Endothelial cell of umbilical vein (primary cell): ENCODE data around the gene GMCL1. TPM values are rescaled to one million over a fixed set of nuclear protein-coding genes. Genes with fewer than 3 reads are reported as not detected.

Source experiments
- BruUV-seq: library from RNA; stranded (reverse); fragments of 400-500 nt; replicated peaks from 2 replicates; lab custom pipeline; 2021; lab: Mats Ljungman, UMichigan
- CTCF ChIA-PET: fragments of 300-600, 350-600 bp; sonication (Branson Sonifier 250); formaldehyde crosslinking; loops from one replicate; lab custom pipeline; 2021; ENCODE audit warnings: antibody characterized with exemption, inconsistent platforms; lab: Charles Lee
- POLR2A ChIA-PET: fragments of 300-600, 350-600 bp; sonication (Branson Sonifier 250); formaldehyde crosslinking; loops from one replicate; lab custom pipeline; 2021; ENCODE audit warnings: antibody characterized with exemption, inconsistent platforms; lab: Charles Lee
- DNase-seq: peaks from one replicate; pipeline ENCODE4 v3.0.0-alpha.2; 2011; ENCODE audit warnings: low read depth, low spot score
- FAIRE-seq: peaks from 2 replicates; lab custom pipeline; 2011; peaks lifted over from hg19 to GRCh38; lab: Jason Lieb, UNC
- H2AFZ ChIP-seq: 2 replicates; pipeline ENCODE4 v1.6.0; 2012; ENCODE audit warnings: low read depth, low read length, control low read depth, inconsistent platforms
- H3K27ac ChIP-seq: 2 replicates; pipeline ENCODE4 v1.5.1; 2011; ENCODE audit warnings: low read depth, mild to moderate bottlenecking, control low read depth, low read length, moderate library complexity; ENCODE audit not compliant: insufficient read depth
- H3K27me3 ChIP-seq, 2 experiments: 2 replicates each; pipeline versions ENCODE4 v1.6.0 to v1.6.1; 2011; ENCODE audit warnings: low read length in 2 of 2, mixed read lengths in 1 of 2; ENCODE audit not compliant: control insufficient read depth in 2 of 2, insufficient read depth in 2 of 2
- H3K36me3 ChIP-seq, 2 experiments: 2 replicates in 1 of 2; 3 replicates in 1 of 2; pipeline ENCODE4 v1.5.1; 2011; ENCODE audit warnings: low read length in 2 of 2, mild to moderate bottlenecking in 1 of 2, moderate library complexity in 1 of 2; ENCODE audit not compliant: control insufficient read depth in 2 of 2, insufficient read depth in 2 of 2; ENCODE audit errors: extremely low read depth in 1 of 2
- H3K4me1 ChIP-seq: 3 replicates; pipeline ENCODE4 v1.5.1; 2011; ENCODE audit warnings: mild to moderate bottlenecking, low read length; ENCODE audit not compliant: control insufficient read depth, insufficient read depth; ENCODE audit errors: extremely low read depth
- H3K4me2 ChIP-seq: 2 replicates; pipeline ENCODE4 v1.6.1; 2011; ENCODE audit warnings: low read length, control low read depth, mixed read lengths; ENCODE audit not compliant: insufficient read depth
- H3K4me3 ChIP-seq, 3 experiments: fragments of 200-600 bp in 1 of 3; sonication (generic), shearing (Covaris generic) in 1 of 3; replicated peaks in 1 of 3; 2 replicates each; pipeline ENCODE4 v1.5.1; 2011 to 2016; ENCODE audit warnings: control low read depth in 3 of 3, low read length in 3 of 3, mild to moderate bottlenecking in 2 of 3, inconsistent platforms in 1 of 3, low read depth in 1 of 3, moderate library complexity in 1 of 3; ENCODE audit not compliant: insufficient read depth in 1 of 3
- H3K79me2 ChIP-seq: 2 replicates; pipeline ENCODE4 v1.6.0; 2012; ENCODE audit warnings: low read length, inconsistent platforms; ENCODE audit not compliant: control insufficient read depth, insufficient read depth
- H3K9ac ChIP-seq: replicated peaks from 2 replicates; pipeline ENCODE3; 2011; ENCODE audit warnings: low read length, control low read depth; ENCODE audit not compliant: insufficient read depth; ENCODE audit errors: extremely low read depth
- H3K9me1 ChIP-seq: replicated peaks from 3 replicates; pipeline ENCODE4 v1.6.0; 2011; ENCODE audit warnings: mild to moderate bottlenecking, low read length; ENCODE audit not compliant: control insufficient read depth, insufficient read depth; ENCODE audit errors: extremely low read depth
- H3K9me3 ChIP-seq: replicated peaks from 2 replicates; pipeline ENCODE4 v1.5.1; 2012; ENCODE audit warnings: low read length, inconsistent platforms; ENCODE audit not compliant: control insufficient read depth, insufficient read depth
- H4K20me1 ChIP-seq: replicated peaks from 2 replicates; pipeline ENCODE3; 2011; ENCODE audit warnings: mild to moderate bottlenecking, low read length; ENCODE audit not compliant: control insufficient read depth, insufficient read depth; ENCODE audit errors: extremely low read depth
- CTCF ChIP-seq, 2 donors: IDR thresholded peaks; 1 replicate in 1 of 2; 2 replicates in 1 of 2; pipeline ENCODE4 v1.5.1; 2011; ENCODE audit warnings: low read length in 2 of 2, mild to moderate bottlenecking in 2 of 2, moderate library complexity in 2 of 2, control low read depth in 1 of 2, inconsistent platforms in 1 of 2, low read depth in 1 of 2; ENCODE audit not compliant: insufficient read depth in 1 of 2; ENCODE audit errors: extremely low read depth in 1 of 2
- EZH2 ChIP-seq: IDR thresholded peaks from 2 replicates; pipeline ENCODE4 v1.6.1; 2012; ENCODE audit warnings: borderline replicate concordance, low read depth, mild to moderate bottlenecking, moderate library complexity, low read length, inconsistent platforms; ENCODE audit not compliant: severe bottlenecking
- FOS ChIP-seq: IDR thresholded peaks from 2 replicates; pipeline ENCODE4 v1.6.1; 2011; ENCODE audit warnings: mild to moderate bottlenecking, low read length, moderate library complexity, borderline replicate concordance; ENCODE audit not compliant: insufficient read depth
- GATA2 ChIP-seq: IDR thresholded peaks from 2 replicates; pipeline ENCODE4 v1.7.0; 2011; ENCODE audit warnings: low read depth, mild to moderate bottlenecking, moderate library complexity, mixed read lengths, low read length; ENCODE audit not compliant: insufficient read length, insufficient read depth
- JUN ChIP-seq: IDR thresholded peaks from 2 replicates; pipeline ENCODE4 v1.6.1; 2011; ENCODE audit warnings: borderline replicate concordance, low read depth; ENCODE audit not compliant: insufficient read length, insufficient read depth
- MYC ChIP-seq: IDR thresholded peaks from one replicate; pipeline ENCODE4 v1.6.1; 2011; ENCODE audit warnings: mild to moderate bottlenecking, low read depth, low read length
- POLR2A ChIP-seq: IDR thresholded peaks from 2 replicates; pipeline ENCODE4 v1.6.1; 2012; ENCODE audit warnings: low read depth, mild to moderate bottlenecking, control low read depth, low read length
- POLR2AphosphoS5 ChIP-seq: IDR thresholded peaks from 2 replicates; pipeline ENCODE4 v1.6.1; 2012; ENCODE audit warnings: low read depth, mild to moderate bottlenecking, control low read depth, low read length, moderate library complexity; ENCODE audit not compliant: insufficient read depth
- dilution Hi-C: fragments of 300-500 bp; cut with MboI; formaldehyde crosslinking; loops from one replicate; pipeline ENCODE4 v1.15.0; 2019; ENCODE audit warnings: low sequenced_read_pairs; ENCODE audit not compliant: extremely low pct_ligation_motif_present
- intact Hi-C: fragments of 100-400 bp; cut with micrococcal nuclease; formaldehyde crosslinking; loops from one replicate; pipeline ENCODE4 v1.10.0; 2022
- polyA plus RNA-seq, 4 experiments: library from polyadenylated mRNA; depleted of rRNA in 3 of 4; stranded (reverse) in 3 of 4; unstranded in 1 of 4; fragments of >200 nt; gene quantifications; 2 replicates each; pipeline versions ENCODE4 v1.2.1 to v1.2.3, GENCODE V29; 2011 to 2012; ENCODE audit warnings: missing spikeins in 1 of 4
- total RNA-seq: library from RNA; stranded (reverse); gene quantifications from 2 replicates; pipeline ENCODE4 v1.2.3, GENCODE V29; 2021
- TF ChIP-seq, protein P1 (sequence below): IDR thresholded peaks from 2 replicates; pipeline ENCODE4 v1.6.1; 2011; ENCODE audit not compliant: insufficient read depth, insufficient read length

Gene GMCL1
- total and polyA plus RNA-seq, 2 donors (not counting 3 experiments of a cell fraction or from before 2014, with no cell fraction given) = 4.2 to 14.6 TPM

DNA sequence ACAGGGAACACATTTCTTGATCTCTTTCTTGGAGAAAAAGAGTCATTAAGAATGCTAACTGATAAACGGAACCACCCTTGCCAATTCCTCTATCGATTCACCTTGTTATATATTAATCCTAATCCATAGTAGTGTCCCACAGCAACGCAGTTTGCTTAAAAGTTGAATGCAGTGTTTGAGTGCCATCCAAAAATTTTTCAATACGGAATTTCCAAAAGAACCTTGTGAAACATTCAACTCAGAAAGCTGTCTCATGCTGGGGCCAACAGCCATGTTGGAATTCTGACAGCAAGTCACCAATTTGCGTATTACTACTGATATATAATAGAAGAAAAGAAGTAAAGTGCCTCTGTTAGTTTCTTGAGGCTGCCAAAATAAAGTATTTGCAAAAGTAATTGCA is 45.2 kb upstream of the GMCL1 start:
- no peak for FAIRE-seq
- POLR2A ChIA-PET = no interaction called here
- no peak for DNase-seq
- Histone ChIP-seq H3K9ac (no peak overlapping the region), H3K4me1 (peaks cover 6% of the 10 kb centered on the region), H2AFZ (no peak overlapping the region), H4K20me1 (no peaks in the 10 kb centered on the region), H3K79me2 (no peaks in the 10 kb centered on the region), H3K27me3 (no peaks in the 10 kb centered on the region), H3K9me1 (no peaks in the 10 kb centered on the region), H3K36me3 (peaks cover 0 to 3% of the 10 kb centered on the region in 2 experiments), H3K4me2 (no peak overlapping the region), H3K27ac (no peak overlapping the region), H3K9me3 (no peaks in the 10 kb centered on the region), H3K4me3 (no peak overlapping the region)
- no TSS peak for BruUV-seq
- dilution Hi-C loops (no loop called here), intact Hi-C loops (no loop called here)
- TF ChIP-seq POLR2AphosphoS5 (no peak), CTCF (IDR thresholded peaks at IDR 0.05; ENCODE audit: extremely low read depth in 1 of 2, insufficient read depth in 1 of 2, low read depth in 1 of 2, low read length in 2 of 2) (no peak), GATA2 (no peak), FOS (no peak), JUN (no peak), EZH2 (no peak), POLR2A (no peak), MYC (no peak)
- TF ChIP-seq, protein P1, sequence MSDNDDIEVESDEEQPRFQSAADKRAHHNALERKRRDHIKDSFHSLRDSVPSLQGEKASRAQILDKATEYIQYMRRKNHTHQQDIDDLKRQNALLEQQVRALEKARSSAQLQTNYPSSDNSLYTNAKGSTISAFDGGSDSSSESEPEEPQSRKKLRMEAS = no peak
- CTCF ChIA-PET = interaction anchor here (2.1 kb wide), 1 partner anchor 32 kb away, joined by 10 read pairs; no protein-coding TSS in a partner anchor
